ENCODE results near the gene SBK1.

The SBK1 gene

GRCh38 chr16:28283173-28283572 is 9.2 kb upstream of the SBK1 start:
- no peak for DNase-seq

- no peak for DNase-seq
These were observed 8.3 kb upstream of the SBK1 start for GRCh38 chr16:28283798-28284577.

- no peak for DNase-seq
These were observed 6.7 kb upstream of the SBK1 start for GRCh38 chr16:28285649-28286048.

GRCh38 chr16:28288114-28288513 is 4.2 kb upstream of the SBK1 start:
- DNase-seq: no peak

- no peak for DNase-seq
These were observed 3.3 kb upstream of the SBK1 start for GRCh38 chr16:28289048-28289447.

GRCh38 chr16:28289939-28290858 is 2.1 kb upstream of the SBK1 start:
- DNase-seq: no peak

- DNase-seq: no peak
These were observed 1.5 kb upstream of the SBK1 start for GRCh38 chr16:28290859-28291254.

GRCh38 chr16:28292731-28293600 is 641 bp downstream of the SBK1 start:
- no peak for DNase-seq

- DNase-seq: no peak
These were observed 1.3 kb downstream of the SBK1 start for GRCh38 chr16:28293601-28293960.

- DNase-seq: no peak
These were observed 1.9 kb downstream of the SBK1 start for GRCh38 chr16:28294201-28294600.

GRCh38 chr16:28295276-28295675 is 3.0 kb downstream of the SBK1 start:
- no peak for DNase-seq

GRCh38 chr16:28297308-28297707 is 5.0 kb downstream of the SBK1 start:
- no peak for DNase-seq

- DNase-seq: no peak
These were observed 5.6 kb downstream of the SBK1 start for GRCh38 chr16:28297784-28298510.

- DNase-seq: peak; percentile 8
These were observed 6.2 kb downstream of the SBK1 start for GRCh38 chr16:28298511-28298878.

GRCh38 chr16:28300327-28300726 is 8.0 kb downstream of the SBK1 start:
- no peak for DNase-seq

- no peak for DNase-seq
These were observed 8.8 kb downstream of the SBK1 start for GRCh38 chr16:28301154-28301553.

GRCh38 chr16:28301620-28302019 is 9.3 kb downstream of the SBK1 start:
- no peak for DNase-seq

GRCh38 chr16:28303132-28303531 is 10.8 kb downstream of the SBK1 start:
- no peak for DNase-seq

GRCh38 chr16:28304214-28304613 is 11.9 kb downstream of the SBK1 start:
- no peak for DNase-seq

- DNase-seq: no peak
These were observed 15.6 kb downstream of the SBK1 start for GRCh38 chr16:28307936-28308335.

GRCh38 chr16:28308794-28309584 is 16.7 kb downstream of the SBK1 start:
- no peak for DNase-seq

All from SHP77 treated with DMSO at 0.1 percent for 48 hours (cell line).